22Rv1 (cell line): ENCODE measurements around the gene RIMS3.

Source experiments
- CTCF ChIP-seq: fragments of 450-650 bp; IDR thresholded peaks from 2 replicates; pipeline ENCODE4 v1.5.1; 2017; ENCODE audit warnings: mild to moderate bottlenecking
- ZFX ChIP-seq: fragments of 450-650 bp; IDR thresholded peaks from 2 replicates; pipeline ENCODE4 v1.6.1; 2017; ENCODE audit warnings: antibody characterized with exemption, borderline replicate concordance

GRCh38 chr1:40638097-40639036, 27.1 kb downstream of the RIMS3 start:
- TF ChIP-seq CTCF (no peak), ZFX (no peak)
